GM18870 (cell line): ENCODE data around the gene C1QTNF1.

Experiments used
- ATAC-seq: cut with Tn5 transposase; IDR thresholded peaks from one replicate; pipeline ENCODE4 v1.9.1; 2021; ENCODE audit warnings: moderate library complexity; ENCODE audit not compliant: unreplicated experiment

Gene C1QTNF1

DNA sequence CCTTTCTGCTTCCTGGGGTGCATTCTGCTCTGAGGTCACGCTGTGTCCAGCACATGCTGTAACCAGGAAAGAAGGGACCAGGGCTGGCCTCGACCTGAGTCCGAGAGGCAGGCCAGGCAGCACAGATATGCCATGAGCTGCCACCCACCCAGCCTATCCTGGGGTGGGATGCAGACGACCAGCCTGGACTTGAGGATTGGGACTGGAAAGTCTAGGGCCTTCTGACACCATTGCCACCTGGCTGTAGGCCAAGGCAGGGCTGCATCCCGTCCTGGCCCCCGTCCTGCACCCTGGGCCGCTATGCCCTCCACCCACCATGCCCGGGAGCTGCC, 65.0 kb downstream of the C1QTNF1 start:
- ATAC-seq, result no peak

DNA sequence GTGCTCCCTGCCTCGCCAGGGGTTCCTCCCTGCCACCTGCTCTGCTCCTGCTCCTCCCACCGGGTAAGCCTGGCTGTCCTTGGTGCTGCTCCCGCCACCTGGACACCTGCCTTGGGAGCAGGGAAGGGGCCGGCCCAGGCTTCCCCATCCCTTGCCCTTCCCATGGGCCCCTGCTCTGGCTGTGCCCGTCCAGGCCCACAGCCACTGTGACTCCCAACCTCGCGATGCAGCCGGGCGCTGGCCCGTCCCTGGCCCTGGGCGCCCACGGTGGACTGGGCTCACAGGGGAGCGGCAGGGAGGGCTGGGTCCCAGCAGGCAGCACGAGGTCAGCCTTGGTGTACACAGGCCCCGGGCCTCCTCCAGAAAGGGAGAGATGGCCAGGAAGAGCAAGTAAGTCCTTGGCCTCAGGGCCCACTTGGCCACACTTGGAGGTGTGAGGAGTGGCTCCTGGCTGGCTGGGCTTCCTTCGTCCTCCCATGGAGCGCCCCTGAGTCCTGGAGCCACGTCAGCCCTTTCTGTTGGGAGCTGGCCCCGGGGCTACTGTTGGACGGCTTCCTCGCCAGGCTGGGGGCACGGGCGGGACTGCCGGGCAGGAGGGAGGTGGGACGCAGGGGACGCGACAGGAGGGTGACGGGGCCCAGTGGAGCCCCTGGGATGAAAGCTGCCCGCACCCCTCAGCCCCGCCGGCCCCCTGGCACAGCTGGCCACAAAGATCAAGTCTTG, 65.9 kb downstream of the C1QTNF1 start:
- ATAC-seq, result no peak

DNA sequence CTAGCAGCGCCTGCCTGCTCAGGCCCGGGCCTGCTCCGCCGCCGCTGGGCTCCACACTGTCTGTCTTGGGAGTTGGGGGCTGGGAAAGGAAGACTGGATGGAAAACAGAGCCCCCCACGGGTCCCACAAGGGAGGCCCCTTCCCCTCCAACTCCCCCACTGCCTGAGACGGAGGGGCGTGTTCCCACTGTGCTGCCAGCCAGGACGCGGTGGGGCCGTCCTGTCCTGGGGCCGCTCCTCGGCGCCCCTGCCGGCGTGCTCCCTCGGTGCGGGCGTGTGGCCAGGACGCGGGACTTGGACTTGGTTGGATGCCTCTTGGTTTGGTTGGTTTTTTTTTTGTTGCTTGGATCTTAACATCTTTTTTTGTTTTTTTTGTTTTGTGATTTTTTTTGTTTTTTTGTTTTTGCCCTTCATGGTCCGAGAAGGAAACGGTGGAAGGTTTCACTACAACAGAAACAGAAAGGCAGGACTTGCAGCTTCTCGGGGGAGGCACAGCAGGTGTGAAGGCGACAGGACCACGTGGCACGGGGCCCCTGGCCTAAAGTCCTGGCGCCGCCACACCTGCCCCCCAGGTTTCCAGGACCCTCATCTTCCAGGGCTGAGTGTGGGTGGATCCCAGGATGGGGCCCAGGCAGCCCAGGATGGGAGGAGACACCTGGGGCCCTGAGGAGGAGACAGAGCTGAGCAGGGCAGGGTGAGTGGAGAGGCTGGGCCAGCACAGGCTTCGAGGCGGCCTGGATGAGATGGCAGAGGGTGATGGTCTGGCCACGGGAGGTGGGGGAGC, 66.7 kb downstream of the C1QTNF1 start:
- no peak for ATAC-seq

DNA sequence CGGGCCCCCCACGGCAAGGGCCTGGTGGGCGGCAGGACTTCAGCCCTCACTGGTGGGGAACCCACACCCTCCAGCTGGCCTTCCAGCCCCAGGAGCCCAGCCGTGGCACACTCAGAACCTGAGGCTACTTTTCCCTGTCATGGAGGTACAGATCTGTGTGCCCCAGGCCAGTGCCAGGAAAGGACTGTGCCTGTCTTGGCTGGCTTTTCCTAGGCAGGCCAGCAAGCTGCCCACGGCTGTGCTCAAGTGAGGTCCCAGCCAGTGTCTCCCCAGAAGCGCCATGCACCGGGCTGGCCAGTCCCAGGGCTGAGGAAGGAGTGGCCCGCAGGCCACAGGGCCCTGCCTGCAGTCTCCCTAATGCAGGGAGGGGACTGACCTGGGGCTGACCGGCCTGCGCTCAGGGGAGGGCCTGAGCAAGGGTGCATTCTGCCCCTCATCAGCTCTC, 67.3 kb downstream of the C1QTNF1 start:
- no peak for ATAC-seq

DNA sequence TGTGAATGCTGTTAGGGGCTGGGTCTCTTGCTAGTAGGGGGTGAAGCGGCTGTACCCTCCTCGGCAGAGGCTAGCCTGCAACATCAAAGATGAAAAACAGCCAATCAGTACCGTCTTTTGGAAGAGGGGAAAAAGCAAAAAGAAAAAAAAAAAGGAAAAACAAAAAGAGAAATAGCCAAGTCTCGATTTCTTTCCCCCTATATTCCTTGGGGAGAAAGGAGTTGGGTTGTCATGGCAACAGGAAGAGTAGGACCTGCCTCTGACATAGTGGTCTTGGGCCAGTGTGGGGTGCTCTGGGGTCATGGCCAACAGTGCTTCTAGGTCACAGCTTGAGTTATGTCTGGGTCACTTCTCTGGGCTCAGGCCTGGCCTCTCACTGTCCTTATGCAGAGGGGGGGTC, 68.6 kb downstream of the C1QTNF1 start:
- no peak for ATAC-seq

DNA sequence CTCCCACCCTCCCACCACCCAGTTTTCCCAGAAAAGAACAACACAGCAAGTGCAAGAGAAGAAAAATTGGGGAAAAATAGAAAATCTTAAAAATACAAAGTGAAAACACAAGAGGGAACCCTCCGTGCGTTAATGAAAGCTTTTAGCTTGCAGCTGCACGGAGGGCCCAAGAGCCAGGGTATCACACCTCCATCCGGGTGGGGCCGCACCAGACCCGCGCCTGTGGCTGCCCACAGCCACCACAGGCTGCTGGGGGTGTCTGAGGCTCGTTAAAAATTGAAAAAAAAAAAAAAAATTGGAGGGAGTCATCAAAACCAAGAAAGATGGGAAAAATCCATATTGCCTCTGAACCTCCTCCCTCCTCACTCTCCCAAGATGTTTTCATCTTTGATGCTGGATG, 69.3 kb downstream of the C1QTNF1 start:
- ATAC-seq, result no peak

DNA sequence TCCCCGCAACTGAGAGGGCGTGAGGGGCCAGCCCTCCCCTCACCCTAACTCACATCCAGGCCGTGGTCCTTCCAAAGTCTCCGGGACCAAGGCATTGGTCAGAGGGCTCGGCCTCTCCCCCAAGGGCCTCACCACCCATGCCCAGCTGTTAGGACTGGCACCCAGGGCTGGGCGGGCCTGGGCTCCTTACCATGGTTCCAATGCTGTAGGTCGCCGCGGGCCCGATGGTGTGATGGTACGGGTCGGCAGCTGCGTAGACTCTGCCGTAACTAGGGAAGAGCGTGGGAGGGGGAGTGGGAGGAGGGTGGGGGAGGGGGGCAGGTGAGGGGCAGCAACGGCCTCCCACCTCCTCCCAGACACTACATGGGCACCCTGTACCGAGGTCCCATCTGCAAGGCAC, 70.3 kb downstream of the C1QTNF1 start:
- no peak for ATAC-seq

DNA sequence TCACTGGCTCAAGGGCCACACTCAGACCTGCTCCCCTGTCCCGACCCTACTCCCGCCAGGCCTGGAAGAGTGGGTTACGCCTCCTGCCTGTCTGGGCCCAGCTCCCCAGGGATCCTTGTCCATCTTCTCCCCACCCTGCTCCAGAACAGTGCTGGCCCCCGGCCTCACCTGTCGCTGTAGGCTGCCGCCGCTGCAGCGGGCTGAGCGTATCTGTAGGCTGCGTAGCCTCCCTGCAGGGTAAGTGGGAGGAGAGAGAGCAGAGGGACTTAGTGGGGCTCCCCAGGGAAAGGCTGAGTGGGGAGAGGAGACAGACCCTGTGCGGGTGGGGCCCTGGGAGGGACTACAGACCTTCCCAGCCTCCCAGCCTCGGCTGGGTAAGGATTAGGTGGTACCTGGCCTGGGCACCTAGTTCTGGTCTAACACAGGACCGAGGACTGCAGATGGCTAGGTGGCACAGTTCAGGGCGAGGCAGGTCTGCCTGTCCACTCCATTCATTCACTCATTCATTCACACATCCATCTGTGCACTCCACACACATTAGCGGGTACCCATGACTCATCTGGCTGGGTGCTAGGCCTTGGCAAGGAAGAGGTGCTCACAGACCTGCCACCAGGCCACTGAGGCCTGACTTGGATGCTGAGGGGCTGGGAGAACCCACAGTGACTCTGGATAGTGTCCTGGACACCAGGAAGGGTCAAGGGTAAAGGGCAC, 71.5 kb downstream of the C1QTNF1 start:
- ATAC-seq, result no peak

DNA sequence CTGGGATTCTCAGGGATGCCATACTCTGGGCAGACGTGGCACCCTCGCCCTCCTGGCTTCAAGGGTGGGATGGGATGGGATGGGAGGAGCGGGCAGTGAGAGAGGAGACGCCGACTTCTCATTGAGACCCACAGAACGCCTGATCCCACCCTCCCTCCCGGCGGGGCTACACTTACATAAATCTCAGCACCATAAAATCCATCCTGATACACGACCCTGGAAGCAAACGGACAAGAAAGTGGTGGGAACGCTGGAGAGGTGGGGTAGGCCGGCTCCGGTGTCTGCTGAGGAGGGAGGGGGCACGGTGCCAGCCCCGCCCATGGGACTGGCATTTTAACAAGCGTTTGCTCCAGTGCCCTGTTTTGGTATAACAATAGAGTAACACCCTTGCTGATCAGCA, 72.5 kb downstream of the C1QTNF1 start:
- ATAC-seq, result no peak

DNA sequence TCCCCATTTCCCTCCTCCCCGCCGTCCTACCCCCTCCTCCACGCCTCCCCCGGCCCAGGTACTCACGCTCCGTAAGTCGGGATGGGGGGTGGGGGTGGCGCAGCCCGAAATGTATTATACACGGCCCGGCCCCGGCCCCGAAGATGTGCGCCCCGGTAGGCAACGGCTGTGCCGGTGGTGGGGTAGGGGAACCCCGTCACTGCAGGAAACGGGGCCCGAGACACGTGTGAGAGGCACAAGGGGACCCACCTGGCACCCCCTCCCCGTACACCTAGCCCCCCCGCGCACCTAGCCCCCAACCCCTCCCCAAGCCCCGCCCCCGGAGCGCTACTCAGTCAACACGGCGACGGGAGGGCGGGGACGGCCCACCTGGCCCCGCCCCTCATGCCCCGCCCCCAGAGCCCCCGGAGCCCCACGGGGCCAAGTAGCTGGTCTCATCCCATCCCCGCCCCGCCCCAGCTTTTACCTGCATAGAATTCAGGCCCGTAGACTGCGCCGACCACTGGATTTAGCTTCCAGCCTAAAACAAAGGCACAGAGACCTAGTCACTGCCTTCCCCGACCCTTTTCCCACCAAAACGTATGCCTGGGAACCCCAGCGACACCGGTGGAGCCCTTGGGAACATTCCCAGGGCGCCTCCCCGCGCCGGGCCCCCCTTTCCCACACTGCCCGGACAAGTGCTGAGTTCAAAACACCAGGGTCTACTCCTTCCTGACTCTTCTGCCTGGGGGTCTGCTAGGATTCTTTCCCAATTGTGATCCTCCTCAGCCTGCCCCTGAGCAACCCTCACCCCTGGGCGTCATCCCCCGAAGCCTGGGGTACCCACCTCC, 73.5 kb downstream of the C1QTNF1 start:
- ATAC-seq, result no peak

DNA sequence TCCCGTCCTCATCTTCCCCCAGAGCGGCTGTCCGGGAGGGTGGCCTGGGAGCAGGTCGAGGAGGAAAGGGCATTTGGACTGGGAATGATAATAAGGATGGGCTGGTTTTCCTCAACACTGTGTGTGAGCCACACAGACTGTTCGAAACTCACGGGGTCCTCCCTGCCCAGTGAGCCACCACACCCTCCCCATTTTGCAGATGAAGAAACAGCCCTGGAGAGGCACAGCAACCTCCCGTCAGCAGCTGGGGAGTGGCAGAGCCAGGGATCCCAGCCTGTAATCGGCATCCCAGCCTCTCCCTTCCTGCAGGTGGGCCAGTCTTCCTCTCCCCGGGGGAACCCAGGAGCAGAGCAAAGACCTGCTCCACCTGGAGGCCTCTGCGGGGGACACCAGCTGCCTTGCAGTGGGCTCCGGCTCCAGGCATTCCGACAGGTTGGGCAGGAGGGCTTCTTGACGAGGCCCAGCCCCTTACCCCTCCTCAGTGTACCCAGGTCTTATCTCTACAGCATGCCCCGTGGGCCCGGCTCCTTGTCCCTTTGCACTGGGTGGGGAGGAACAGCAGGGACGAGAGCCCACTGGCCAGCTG, 74.4 kb downstream of the C1QTNF1 start:
- ATAC-seq, result no peak
